Activated T-cell treated with anti-CD3 and anti-CD28 coated beads, Interleukin-2, amount 50 U/mL, for 4 hours (primary cell): ENCODE results near the gene ANK3. TPM values are rescaled to one million over a fixed set of nuclear protein-coding genes. Genes with fewer than 3 reads are reported as not detected.

Experiments
- ATAC-seq, 2 donors: fragments of 200-7000 bp; cut with Tn5 transposase; one replicate each; pipeline ENCODE4 v1.10.0; 2021
- DNase-seq: peaks from one replicate; pipeline ENCODE4 v3.0.0-alpha.2; 2020
- H3K27me3 Mint-ChIP-seq: one replicate; pipeline ENCODE4 v1.8.0; 2021; ENCODE audit warnings: low read depth, mixed read lengths
- H3K36me3 Mint-ChIP-seq: one replicate; pipeline ENCODE4 v1.8.0; 2022; ENCODE audit warnings: mixed read lengths; ENCODE audit not compliant: insufficient read depth
- H3K4me1 Mint-ChIP-seq: one replicate; pipeline ENCODE4 v1.8.0; 2021; ENCODE audit warnings: low read depth, mixed read lengths
- H3K4me3 Mint-ChIP-seq: one replicate; pipeline ENCODE4 v1.8.0; 2021; ENCODE audit warnings: mild to moderate bottlenecking, moderate library complexity, mixed read lengths
- H3K9me3 Mint-ChIP-seq: one replicate; pipeline ENCODE4 v1.8.0; 2021; ENCODE audit warnings: mixed read lengths
- total RNA-seq, 3 donors: library from RNA; stranded (reverse); gene quantifications; one replicate each; pipeline ENCODE4 v1.2.1, GENCODE V29; 2021

The ANK3 gene
- total RNA-seq, 3 donors from 2014 or later: 21.4 to 41.1 (median 30.5) TPM

GRCh38 chr10:60163786-60164185 is 225.9 kb downstream of the ANK3 start:
- no peaks in the 10 kb centered on the region for H3K27me3 Mint-ChIP-seq
- DNase-seq: no peak
- H3K9me3 Mint-ChIP-seq: peaks cover 5% of the 10 kb centered on the region
- no peaks in the 10 kb centered on the region for H3K4me1 Mint-ChIP-seq
- H3K36me3 Mint-ChIP-seq: peaks cover 17% of the 10 kb centered on the region
- ATAC-seq: no peak
- no peak overlapping the region for H3K4me3 Mint-ChIP-seq

- Mint-ChIP-seq H3K4me1 (no peaks in the 10 kb centered on the region), H3K36me3 (peaks cover 18% of the 10 kb centered on the region)
These were observed 227.0 kb downstream of the ANK3 start for GRCh38 chr10:60162631-60163030.

GRCh38 chr10:60155943-60156683 is 233.6 kb downstream of the ANK3 start:
- H3K4me3 Mint-ChIP-seq: no peak overlapping the region
- DNase-seq (no peak), ATAC-seq (no peak)
- H3K4me1 Mint-ChIP-seq: no peaks in the 10 kb centered on the region
- no peaks in the 10 kb centered on the region for H3K27me3 Mint-ChIP-seq
- peaks cover 14% of the 10 kb centered on the region for H3K36me3 Mint-ChIP-seq
- no peaks in the 10 kb centered on the region for H3K9me3 Mint-ChIP-seq

More at GRCh38 chr10:60162631-60163030, 227.0 kb downstream of the ANK3 start:
- Mint-ChIP-seq H3K27me3 (no peaks in the 10 kb centered on the region), H3K4me3 (no peak overlapping the region), H3K9me3 (peaks cover 5% of the 10 kb centered on the region)
- ATAC-seq: no peak
- no peak for DNase-seq

- H3K9me3 Mint-ChIP-seq: no peaks in the 10 kb centered on the region
- no peak for DNase-seq
- no peak overlapping the region for H3K4me3 Mint-ChIP-seq
- H3K27me3 Mint-ChIP-seq: no peaks in the 10 kb centered on the region
- ATAC-seq: no peak
- H3K4me1 Mint-ChIP-seq: no peaks in the 10 kb centered on the region
- H3K36me3 Mint-ChIP-seq: peaks cover 15% of the 10 kb centered on the region
These were observed 234.4 kb downstream of the ANK3 start for GRCh38 chr10:60155099-60155877.

GRCh38 chr10:60149003-60149402 is 240.7 kb downstream of the ANK3 start:
- Mint-ChIP-seq H3K27me3 (no peaks in the 10 kb centered on the region), H3K4me3 (no peak overlapping the region), H3K36me3 (peaks cover 23% of the 10 kb centered on the region), H3K9me3 (no peaks in the 10 kb centered on the region), H3K4me1 (no peaks in the 10 kb centered on the region)
- ATAC-seq (no peak), DNase-seq (no peak)

GRCh38 chr10:60148266-60148840 is 241.3 kb downstream of the ANK3 start:
- Mint-ChIP-seq H3K4me3 (no peak overlapping the region), H3K4me1 (no peaks in the 10 kb centered on the region), H3K9me3 (no peaks in the 10 kb centered on the region), H3K27me3 (no peaks in the 10 kb centered on the region), H3K36me3 (peaks cover 24% of the 10 kb centered on the region)
- DNase-seq (no peak), ATAC-seq (no peak)

- no peaks in the 10 kb centered on the region for H3K4me1 Mint-ChIP-seq
These were observed 242.0 kb downstream of the ANK3 start for GRCh38 chr10:60147576-60148265.

GRCh38 chr10:60147025-60147424 is 242.7 kb downstream of the ANK3 start:
- no peak overlapping the region for H3K4me3 Mint-ChIP-seq
- peaks cover 23% of the 10 kb centered on the region for H3K36me3 Mint-ChIP-seq
- H3K27me3 Mint-ChIP-seq: no peaks in the 10 kb centered on the region
- no peak for DNase-seq
- no peak for ATAC-seq
- no peaks in the 10 kb centered on the region for H3K4me1 Mint-ChIP-seq
- H3K9me3 Mint-ChIP-seq: no peaks in the 10 kb centered on the region

More at GRCh38 chr10:60147576-60148265, 242.0 kb downstream of the ANK3 start:
- peaks cover 21% of the 10 kb centered on the region for H3K36me3 Mint-ChIP-seq
- H3K4me3 Mint-ChIP-seq: no peak overlapping the region
- H3K27me3 Mint-ChIP-seq: no peaks in the 10 kb centered on the region
- H3K9me3 Mint-ChIP-seq: no peaks in the 10 kb centered on the region
- DNase-seq (no peak), ATAC-seq (no peak)

GRCh38 chr10:60144099-60144498 is 245.6 kb downstream of the ANK3 start:
- no peaks in the 10 kb centered on the region for H3K27me3 Mint-ChIP-seq
- no peaks in the 10 kb centered on the region for H3K9me3 Mint-ChIP-seq
- no peak overlapping the region for H3K4me3 Mint-ChIP-seq
- no peaks in the 10 kb centered on the region for H3K4me1 Mint-ChIP-seq
- H3K36me3 Mint-ChIP-seq: peaks cover 14% of the 10 kb centered on the region
- ATAC-seq (no peak), DNase-seq (no peak)

- Mint-ChIP-seq H3K4me1 (no peaks in the 10 kb centered on the region), H3K4me3 (no peak overlapping the region), H3K36me3 (peaks cover 16% of the 10 kb centered on the region), H3K27me3 (no peaks in the 10 kb centered on the region), H3K9me3 (no peaks in the 10 kb centered on the region)
- no peak for ATAC-seq
- no peak for DNase-seq
These were observed 246.9 kb downstream of the ANK3 start for GRCh38 chr10:60142736-60143135.

- Mint-ChIP-seq H3K36me3 (peaks cover 16% of the 10 kb centered on the region), H3K9me3 (no peaks in the 10 kb centered on the region), H3K4me1 (no peaks in the 10 kb centered on the region), H3K4me3 (no peak overlapping the region), H3K27me3 (no peaks in the 10 kb centered on the region)
- no peak for DNase-seq
- no peak for ATAC-seq
These were observed 247.6 kb downstream of the ANK3 start for GRCh38 chr10:60141896-60142559.

- Mint-ChIP-seq H3K27me3 (no peaks in the 10 kb centered on the region), H3K4me1 (no peaks in the 10 kb centered on the region), H3K36me3 (peaks cover 12% of the 10 kb centered on the region), H3K4me3 (no peak overlapping the region), H3K9me3 (no peaks in the 10 kb centered on the region)
- DNase-seq (no peak), ATAC-seq (no peak)
These were observed 248.7 kb downstream of the ANK3 start for GRCh38 chr10:60140651-60141632.
